HepG2 (cell line): ENCODE measurements around the gene SUOX. TPM values are rescaled to one million over a fixed set of nuclear protein-coding genes. Genes with fewer than 3 reads are reported as not detected.
A peak's percentile ranks its signal among the peaks of the same experiment; 100 is the strongest.
"Not testable (repeated sequence)": the region's sequence is repeated elsewhere in the genome, so short reads cannot be mapped to it uniquely, and the experiment has no call there.

Experiments
- ATAC-seq: fragments of 200-7000 bp; cut with Tn5 transposase; 3 replicates; pipeline ENCODE4 v1.9.1; 2020; ENCODE audit warnings: mild to moderate bottlenecking, moderate library complexity
- BruUV-seq: library from RNA; stranded (reverse); fragments of 400-500 nt; replicated peaks from 2 replicates; lab custom pipeline; 2021; lab: Mats Ljungman, UMichigan
- CTCF ChIA-PET: fragments of 300-600 bp; formaldehyde crosslinking; extraction: SDS; loops from one replicate; lab custom pipeline; 2021; ENCODE audit warnings: low total read pairs, inconsistent platforms, low intra/inter-chr PET ratio; lab: Yijun Ruan, JAX
- POLR2A ChIA-PET: fragments of 350-600 bp; sonication (Branson Sonifier 250); formaldehyde crosslinking; loops from one replicate; lab custom pipeline; 2020; ENCODE audit warnings: antibody characterized with exemption, inconsistent platforms; lab: Yijun Ruan, JAX
- DNase-seq: peaks from one replicate; pipeline ENCODE4 v3.0.0-alpha.2; 2015; ENCODE audit warnings: low spot score
- FAIRE-seq: peaks from 3 replicates; lab custom pipeline; 2011; peaks lifted over from hg19 to GRCh38; lab: Jason Lieb, UNC
- H2AFZ ChIP-seq: one replicate; pipeline ENCODE4 v1.6.1; 2011; ENCODE audit warnings: low read length, inconsistent platforms
- H3K27ac ChIP-seq: fragments of 300-600 bp; 3 replicates; pipeline ENCODE4 v1.8.0; 2011; ENCODE audit warnings: mixed run types, mild to moderate bottlenecking, mixed read lengths, low read length, inconsistent platforms; ENCODE audit not compliant: insufficient read depth; ENCODE audit errors: extremely low read length
- H3K27me3 ChIP-seq, 2 experiments: fragments of 200-600 bp in 1 of 2; 2 replicates in 1 of 2; 3 replicates in 1 of 2; pipeline versions ENCODE4 v1.6.0 to v1.8.0; 2011; ENCODE audit warnings: low read length in 2 of 2, mild to moderate bottlenecking in 2 of 2, moderate library complexity in 2 of 2, inconsistent platforms in 1 of 2; ENCODE audit not compliant: insufficient read depth in 2 of 2, control insufficient read depth in 1 of 2
- H3K36me3 ChIP-seq, 2 experiments: fragments of 200-600 bp in 1 of 2; replicated peaks in 1 of 2; 2 replicates in 1 of 2; 3 replicates in 1 of 2; pipeline versions ENCODE4 v1.5.1 to v1.8.0; 2011; ENCODE audit warnings: low read length in 2 of 2, inconsistent platforms in 1 of 2; ENCODE audit not compliant: insufficient read depth in 2 of 2, control insufficient read depth in 1 of 2
- H3K4me1 ChIP-seq: 2 replicates; pipeline ENCODE4 v1.5.1; 2012; ENCODE audit warnings: low read length, inconsistent platforms; ENCODE audit not compliant: insufficient read depth
- H3K4me2 ChIP-seq: 2 replicates; pipeline ENCODE4 v1.6.0; 2011; ENCODE audit warnings: low read depth, low read length, inconsistent platforms
- H3K4me3 ChIP-seq, 3 experiments: fragments of 200-600 bp in 1 of 3; sonication (generic), shearing (Covaris generic) in 1 of 3; replicated peaks in 1 of 3; 2 replicates each; pipeline ENCODE4 v1.5.1; 2011 to 2016; ENCODE audit warnings: low read length in 3 of 3, inconsistent platforms in 2 of 3, low read depth in 2 of 3, mild to moderate bottlenecking in 2 of 3, control low read depth in 1 of 3, mixed read lengths in 1 of 3; ENCODE audit not compliant: insufficient read depth in 1 of 3
- H3K79me2 ChIP-seq: one replicate; pipeline ENCODE4 v1.6.1; 2011; ENCODE audit warnings: low read length, inconsistent platforms; ENCODE audit not compliant: insufficient read depth
- H3K9ac ChIP-seq: 2 replicates; pipeline ENCODE4 v1.6.0; 2011; ENCODE audit warnings: mild to moderate bottlenecking, low read depth, low read length, inconsistent platforms; ENCODE audit not compliant: insufficient read depth
- H3K9me3 ChIP-seq: 2 replicates; pipeline ENCODE4 v1.5.1; 2012; ENCODE audit warnings: mild to moderate bottlenecking, low read length
- H4K20me1 ChIP-seq: 2 replicates; pipeline ENCODE4 v1.6.0; 2011; ENCODE audit warnings: inconsistent platforms, mild to moderate bottlenecking, low read length, moderate library complexity; ENCODE audit not compliant: insufficient read depth
- DR1 ChIP-seq: sonication (generic); formaldehyde crosslinking; IDR thresholded peaks from 2 replicates; pipeline ENCODE4 v1.8.0; 2021; ENCODE audit warnings: mild to moderate bottlenecking, missing genetic modification reagents, inconsistent platforms
- DRAP1 ChIP-seq: IDR thresholded peaks from 2 replicates; pipeline ENCODE4 v1.6.1; 2016; ENCODE audit warnings: missing genetic modification reagents, missing compliant biosample characterization
- NFYB ChIP-seq: sonication (generic); formaldehyde crosslinking; IDR thresholded peaks from 2 replicates; pipeline ENCODE4 v1.4.0; 2020; ENCODE audit warnings: missing genetic modification reagents
- NFYC ChIP-seq: IDR thresholded peaks from 2 replicates; pipeline ENCODE4 v1.6.1; 2016; ENCODE audit warnings: missing genetic modification reagents, missing compliant biosample characterization
- POLR2A ChIP-seq, 2 experiments: IDR thresholded peaks; 2 replicates each; pipeline ENCODE4 v1.6.1; 2011; ENCODE audit warnings: low read depth in 2 of 2, low read length in 2 of 2, mild to moderate bottlenecking in 1 of 2, moderate library complexity in 1 of 2; ENCODE audit not compliant: insufficient read depth in 1 of 2
- POLR2AphosphoS5 ChIP-seq: IDR thresholded peaks from 2 replicates; pipeline ENCODE4 v1.6.1; 2012; ENCODE audit warnings: low read depth, low read length
- POLR2G ChIP-seq: fragments of 200-400 bp; formaldehyde crosslinking; IDR thresholded peaks from 2 replicates; pipeline ENCODE4 v1.6.1; 2018; ENCODE audit warnings: mild to moderate bottlenecking, low read depth, low read length, moderate library complexity
- SOX13 ChIP-seq, 3 experiments: fragments of 450-650 bp in 1 of 3; sonication (generic) in 1 of 3; formaldehyde crosslinking in 1 of 3; IDR thresholded peaks in 2 of 3; conservative IDR thresholded peaks in 1 of 3; 2 replicates each; pipeline versions ENCODE4 v1.5.0 to v1.6.1; 2016 to 2020; ENCODE audit warnings: antibody characterized with exemption in 1 of 3, mild to moderate bottlenecking in 1 of 3, missing compliant biosample characterization in 1 of 3, missing genetic modification reagents in 1 of 3, moderate library complexity in 1 of 3
- ZMYM4 ChIP-seq: sonication (generic); formaldehyde crosslinking; IDR thresholded peaks from 2 replicates; pipeline ENCODE4 v1.8.1; 2023; ENCODE audit warnings: mild to moderate bottlenecking, missing genetic modification reagents
- WGBS: methylation state at CpG from one replicate; pipeline ENCODE4 v1.1.6; 2017; ENCODE audit warnings: low lambda C conversion rate; 5-methylcytosine and 5-hydroxymethylcytosine counted together
- in situ Hi-C: cut with HindIII; loops from 2 replicates; pipeline ENCODE4 v1.10.0; 2017; ENCODE audit warnings: low pct_unique_long_range_greater_than_20kb; ENCODE audit not compliant: extremely low pct_ligation_motif_present
- intact Hi-C: fragments of 100-400 bp; cut with micrococcal nuclease; formaldehyde crosslinking; loops from one replicate; pipeline ENCODE4 v1.10.0; 2022; ENCODE audit not compliant: unreplicated experiment
- polyA plus RNA-seq, 8 experiments: library from polyadenylated mRNA; depleted of rRNA in 3 of 8; stranded (reverse) in 7 of 8; unstranded in 1 of 8; fragments of >200 nt; fragmentation: Illumina TruSeq in 4 of 8; extraction: Trizol in 4 of 8; gene quantifications; 2 replicates each; pipeline versions ENCODE4 v1.2.1 to v1.2.3, GENCODE V29; 2011 to 2016; ENCODE audit warnings: low read depth in 4 of 8, missing spikeins in 1 of 8, mixed read lengths in 1 of 8; ENCODE audit not compliant: insufficient read depth in 1 of 8
- total RNA-seq, 5 experiments: library from RNA; depleted of rRNA; stranded (reverse); fragments of >200 nt; fragmentation: Illumina TruSeq; extraction: Trizol; gene quantifications; 2 replicates each; pipeline ENCODE4 v1.2.3, GENCODE V29; 2016; ENCODE audit warnings: low read depth in 1 of 5

SUOX gene
- total and polyA plus RNA-seq, 2 of the 13 experiments (the other 11 are each of a cell fraction or from before 2014, with no cell fraction given), result 23.9 to 25.9 TPM

- FAIRE-seq; H3K9me3 ChIP-seq; CTCF ChIA-PET; H3K9ac ChIP-seq; H3K27ac ChIP-seq; H3K4me3 ChIP-seq; H3K27me3 ChIP-seq; ATAC-seq; intact Hi-C loops; H3K4me2 ChIP-seq; DNase-seq; BruUV-seq; TF ChIP-seq SOX13 (IDR thresholded peaks at IDR 0.05): not testable (repeated sequence)
- peaks cover 60% of the 10 kb centered on the region for H3K4me1 ChIP-seq
- in situ Hi-C loops, result loop anchor here (5.0 kb wide), 1 partner anchor 33 kb away; no protein-coding TSS in a partner anchor
- POLR2A ChIA-PET, result interaction anchor here (0.9 to 2.3 kb wide), 2 partner anchors 12 to 26 kb away, joined by 3 to 15 read pairs; partner anchors contain the start of gene RAB5B
- 80% methylated on average over 5 of the region's 6 CpGs for WGBS
- peaks cover 11 to 21% of the 10 kb centered on the region in 2 experiments; a peak in 4 of 5 replicates for H3K36me3 ChIP-seq
- H3K79me2 ChIP-seq, result peaks cover 20% of the 10 kb centered on the region
- TF ChIP-seq NFYB (peak; percentile 77), POLR2A (IDR thresholded peaks at IDR 0.05; ENCODE audit: insufficient read depth in 1 of 2, low read depth in 2 of 2, low read length in 2 of 2) (peak; percentile 59 to 63; a peak in 3 of 4 replicates), NFYC (CRISPR knock-in tag) (peak; percentile 72), POLR2AphosphoS5 (peak; percentile 34; the same call in 1 of the 2 replicates), POLR2G (peak; percentile 64), DRAP1 (CRISPR knock-in tag) (peak; percentile 53; the same call in 1 of the 2 replicates), SOX13 (CRISPR knock-in tag; conservative IDR thresholded peaks at IDR 0.05 in 1 of 2, IDR thresholded peaks at IDR 0.05 in 1 of 2) (0 out of 4 replicates have a peak, but pooled peaks of 1 of the 2 experiments have one; percentile 6), ZMYM4 (peak; percentile 48; the same call in 1 of the 2 replicates), DR1 (CRISPR knock-in tag) (peak; percentile 21; the same call in 1 of the 2 replicates)
- TF ChIP-seq, all 625 proteins: peak for 9; not testable (repeated sequence) for 616
- not testable (repeated sequence) for H2AFZ ChIP-seq, H4K20me1 ChIP-seq
Measured at GRCh38 chr12:55999522-55999921, 2.4 kb downstream of the SUOX start.
